Neural cell (in vitro differentiated cells): Measurements from ENCODE around the gene ATF6. TPM values are rescaled to one million over a fixed set of nuclear protein-coding genes. Genes with fewer than 3 reads are reported as not detected.

Experiments used
- H2AFZ ChIP-seq: fragments of 200-600, 300-800 bp; sonication (generic), shearing (Covaris generic); 2 replicates; pipeline ENCODE4 v1.6.0; 2014; ENCODE audit warnings: low read depth, mild to moderate bottlenecking, antibody characterized with exemption, low read length, moderate library complexity
- H3F3A ChIP-seq: fragments of 200-600 bp; shearing (Covaris generic); 2 replicates; pipeline ENCODE4 v1.6.1; 2016; ENCODE audit warnings: mild to moderate bottlenecking, moderate library complexity, mixed read lengths, antibody characterized with exemption, low read length; ENCODE audit not compliant: insufficient read depth, poor library complexity, severe bottlenecking
- H3K27ac ChIP-seq: fragments of 200-600, 300-800 bp; sonication (generic), shearing (Covaris generic); 2 replicates; pipeline ENCODE4 v1.5.1; 2014; ENCODE audit warnings: mild to moderate bottlenecking, low read length, moderate library complexity
- H3K27me3 ChIP-seq: fragments of 300-800, 200-600 bp; sonication (generic), shearing (Covaris generic); 2 replicates; pipeline ENCODE4 v1.6.0; 2014; ENCODE audit warnings: mild to moderate bottlenecking, low read depth, low read length, moderate library complexity; ENCODE audit not compliant: insufficient read depth
- H3K36me3 ChIP-seq: fragments of 300-800, 200-600 bp; sonication (generic), shearing (Covaris generic); 2 replicates; pipeline ENCODE4 v1.5.1; 2014; ENCODE audit warnings: mild to moderate bottlenecking, antibody characterized with exemption, low read length, moderate library complexity; ENCODE audit not compliant: insufficient read depth
- H3K4me2 ChIP-seq: fragments of 300-800, 200-600 bp; sonication (generic), shearing (Covaris generic); 2 replicates; pipeline ENCODE4 v1.6.0; 2014; ENCODE audit warnings: mild to moderate bottlenecking, low read length
- H3K4me3 ChIP-seq: fragments of 300-800, 200-600 bp; sonication (generic), shearing (Covaris generic); 2 replicates; pipeline ENCODE4 v1.5.1; 2014; ENCODE audit warnings: mild to moderate bottlenecking, low read length, moderate library complexity
- H3K79me2 ChIP-seq: fragments of 200-600 bp; shearing (Covaris generic); replicated peaks from 2 replicates; pipeline ENCODE4 v1.6.0; 2014; ENCODE audit warnings: mild to moderate bottlenecking, low read length, moderate library complexity; ENCODE audit not compliant: insufficient read depth
- H3K9ac ChIP-seq: fragments of 300-800, 200-600 bp; sonication (generic), shearing (Covaris generic); 2 replicates; pipeline ENCODE4 v1.6.1; 2016; ENCODE audit warnings: mild to moderate bottlenecking, low read length, mixed read lengths
- H3K9me2 ChIP-seq: fragments of 200-600 bp; shearing (Covaris generic); 2 replicates; pipeline ENCODE4 v1.6.1; 2016; ENCODE audit warnings: mild to moderate bottlenecking, low read length, mixed read lengths; ENCODE audit not compliant: insufficient read depth
- H3K9me3 ChIP-seq: fragments of 200-600, 300-800 bp; sonication (generic), shearing (Covaris generic); 2 replicates; pipeline ENCODE4 v1.6.1; 2016; ENCODE audit warnings: mild to moderate bottlenecking, mixed run types, low read length, moderate library complexity, mixed read lengths
- H4K20me1 ChIP-seq: fragments of 200-600 bp; shearing (Covaris generic); 2 replicates; pipeline ENCODE4 v1.6.1; 2016; ENCODE audit warnings: mild to moderate bottlenecking, mixed run types; ENCODE audit not compliant: insufficient read depth
- EP300 ChIP-seq: fragments of 450-650 bp; conservative IDR thresholded peaks from 2 replicates; pipeline ENCODE4 v1.6.1; 2014; ENCODE audit warnings: antibody characterized with exemption, mild to moderate bottlenecking, moderate library complexity; ENCODE audit not compliant: poor library complexity, severe bottlenecking
- EZH2 ChIP-seq: fragments of 200-600, 300-800 bp; shearing (Covaris generic), sonication (generic); IDR thresholded peaks from 2 replicates; pipeline ENCODE4 v1.6.1; 2014; ENCODE audit warnings: antibody characterized with exemption, low read length, borderline replicate concordance, mild to moderate bottlenecking; ENCODE audit not compliant: insufficient read depth, poor library complexity, severe bottlenecking
- MXI1 ChIP-seq: fragments of 450-650 bp; conservative IDR thresholded peaks from 2 replicates; pipeline ENCODE4 v1.6.1; 2014; ENCODE audit warnings: antibody characterized with exemption, mild to moderate bottlenecking; ENCODE audit not compliant: poor library complexity, severe bottlenecking
- POLR2AphosphoS5 ChIP-seq: IDR thresholded peaks from 2 replicates; pipeline ENCODE4 v1.6.1; 2012
- RAD21 ChIP-seq: fragments of 450-650 bp; conservative IDR thresholded peaks from 2 replicates; pipeline ENCODE4 v1.6.1; 2014; ENCODE audit warnings: antibody characterized with exemption, mild to moderate bottlenecking, moderate library complexity
- SMC3 ChIP-seq: fragments of 450-650 bp; conservative IDR thresholded peaks from 2 replicates; pipeline ENCODE4 v1.6.1; 2014; ENCODE audit warnings: antibody characterized with exemption, mild to moderate bottlenecking, moderate library complexity; ENCODE audit not compliant: poor library complexity
- TAF1 ChIP-seq: IDR thresholded peaks from 2 replicates; pipeline ENCODE4 v1.6.1; 2012; ENCODE audit warnings: low read depth
- polyA plus RNA-seq: library from polyadenylated mRNA; depleted of rRNA; stranded (reverse); fragments of >200 nt; gene quantifications from 2 replicates; pipeline ENCODE4 v1.2.3, GENCODE V29; 2014
- TF ChIP-seq, protein P1 (sequence below): IDR thresholded peaks from 2 replicates; pipeline ENCODE4 v1.6.1; 2012; ENCODE audit warnings: borderline replicate concordance
- TF ChIP-seq, protein P2 (sequence below): fragments of 450-650 bp; IDR thresholded peaks from 2 replicates; pipeline ENCODE4 v1.5.1; 2014; ENCODE audit warnings: antibody characterized with exemption, mild to moderate bottlenecking, moderate library complexity; ENCODE audit not compliant: poor library complexity, severe bottlenecking

The ATF6 gene
- polyA plus RNA-seq, 1 donor from 2014 or later = 16.6 TPM

DNA sequence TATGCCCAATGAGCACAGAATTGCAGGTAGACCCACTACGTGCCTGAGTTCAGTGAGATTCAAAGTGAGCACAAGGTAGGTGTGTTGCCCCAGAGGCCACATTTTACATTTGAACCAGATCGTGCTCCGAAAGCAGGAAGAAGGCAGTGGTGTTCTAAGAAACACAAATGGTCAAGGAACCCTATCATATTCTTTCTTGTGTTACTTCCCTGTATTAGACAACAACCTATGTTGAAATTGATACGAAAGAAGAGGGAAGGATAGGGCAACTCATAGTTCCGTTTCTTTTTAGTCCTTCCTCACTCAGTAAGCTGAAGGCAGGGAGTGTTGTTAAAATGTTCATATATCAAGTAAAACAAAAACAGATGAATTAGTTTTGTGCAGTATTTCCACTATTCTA, 223.7 kb downstream of the ATF6 start:
- Histone ChIP-seq H3K27me3 (no peaks in the 10 kb centered on the region), H2AFZ (no peak overlapping the region), H4K20me1 (no peaks in the 10 kb centered on the region), H3K36me3 (no peaks in the 10 kb centered on the region), H3K4me3 (no peak overlapping the region), H3F3A (no peaks in the 10 kb centered on the region), H3K9me3 (peaks cover 4% of the 10 kb centered on the region), H3K79me2 (no peaks in the 10 kb centered on the region), H3K9me2 (no peaks in the 10 kb centered on the region), H3K9ac (no peak overlapping the region), H3K27ac (no peak overlapping the region), H3K4me2 (no peak overlapping the region)
- TF ChIP-seq, protein P1, sequence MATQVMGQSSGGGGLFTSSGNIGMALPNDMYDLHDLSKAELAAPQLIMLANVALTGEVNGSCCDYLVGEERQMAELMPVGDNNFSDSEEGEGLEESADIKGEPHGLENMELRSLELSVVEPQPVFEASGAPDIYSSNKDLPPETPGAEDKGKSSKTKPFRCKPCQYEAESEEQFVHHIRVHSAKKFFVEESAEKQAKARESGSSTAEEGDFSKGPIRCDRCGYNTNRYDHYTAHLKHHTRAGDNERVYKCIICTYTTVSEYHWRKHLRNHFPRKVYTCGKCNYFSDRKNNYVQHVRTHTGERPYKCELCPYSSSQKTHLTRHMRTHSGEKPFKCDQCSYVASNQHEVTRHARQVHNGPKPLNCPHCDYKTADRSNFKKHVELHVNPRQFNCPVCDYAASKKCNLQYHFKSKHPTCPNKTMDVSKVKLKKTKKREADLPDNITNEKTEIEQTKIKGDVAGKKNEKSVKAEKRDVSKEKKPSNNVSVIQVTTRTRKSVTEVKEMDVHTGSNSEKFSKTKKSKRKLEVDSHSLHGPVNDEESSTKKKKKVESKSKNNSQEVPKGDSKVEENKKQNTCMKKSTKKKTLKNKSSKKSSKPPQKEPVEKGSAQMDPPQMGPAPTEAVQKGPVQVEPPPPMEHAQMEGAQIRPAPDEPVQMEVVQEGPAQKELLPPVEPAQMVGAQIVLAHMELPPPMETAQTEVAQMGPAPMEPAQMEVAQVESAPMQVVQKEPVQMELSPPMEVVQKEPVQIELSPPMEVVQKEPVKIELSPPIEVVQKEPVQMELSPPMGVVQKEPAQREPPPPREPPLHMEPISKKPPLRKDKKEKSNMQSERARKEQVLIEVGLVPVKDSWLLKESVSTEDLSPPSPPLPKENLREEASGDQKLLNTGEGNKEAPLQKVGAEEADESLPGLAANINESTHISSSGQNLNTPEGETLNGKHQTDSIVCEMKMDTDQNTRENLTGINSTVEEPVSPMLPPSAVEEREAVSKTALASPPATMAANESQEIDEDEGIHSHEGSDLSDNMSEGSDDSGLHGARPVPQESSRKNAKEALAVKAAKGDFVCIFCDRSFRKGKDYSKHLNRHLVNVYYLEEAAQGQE = no peak
- TF ChIP-seq EZH2 (no peak), MXI1 (no peak), SMC3 (no peak), EP300 (no peak), POLR2AphosphoS5 (no peak), TAF1 (no peak), RAD21 (no peak)
- TF ChIP-seq, protein P2, sequence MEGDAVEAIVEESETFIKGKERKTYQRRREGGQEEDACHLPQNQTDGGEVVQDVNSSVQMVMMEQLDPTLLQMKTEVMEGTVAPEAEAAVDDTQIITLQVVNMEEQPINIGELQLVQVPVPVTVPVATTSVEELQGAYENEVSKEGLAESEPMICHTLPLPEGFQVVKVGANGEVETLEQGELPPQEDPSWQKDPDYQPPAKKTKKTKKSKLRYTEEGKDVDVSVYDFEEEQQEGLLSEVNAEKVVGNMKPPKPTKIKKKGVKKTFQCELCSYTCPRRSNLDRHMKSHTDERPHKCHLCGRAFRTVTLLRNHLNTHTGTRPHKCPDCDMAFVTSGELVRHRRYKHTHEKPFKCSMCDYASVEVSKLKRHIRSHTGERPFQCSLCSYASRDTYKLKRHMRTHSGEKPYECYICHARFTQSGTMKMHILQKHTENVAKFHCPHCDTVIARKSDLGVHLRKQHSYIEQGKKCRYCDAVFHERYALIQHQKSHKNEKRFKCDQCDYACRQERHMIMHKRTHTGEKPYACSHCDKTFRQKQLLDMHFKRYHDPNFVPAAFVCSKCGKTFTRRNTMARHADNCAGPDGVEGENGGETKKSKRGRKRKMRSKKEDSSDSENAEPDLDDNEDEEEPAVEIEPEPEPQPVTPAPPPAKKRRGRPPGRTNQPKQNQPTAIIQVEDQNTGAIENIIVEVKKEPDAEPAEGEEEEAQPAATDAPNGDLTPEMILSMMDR = no peak

DNA sequence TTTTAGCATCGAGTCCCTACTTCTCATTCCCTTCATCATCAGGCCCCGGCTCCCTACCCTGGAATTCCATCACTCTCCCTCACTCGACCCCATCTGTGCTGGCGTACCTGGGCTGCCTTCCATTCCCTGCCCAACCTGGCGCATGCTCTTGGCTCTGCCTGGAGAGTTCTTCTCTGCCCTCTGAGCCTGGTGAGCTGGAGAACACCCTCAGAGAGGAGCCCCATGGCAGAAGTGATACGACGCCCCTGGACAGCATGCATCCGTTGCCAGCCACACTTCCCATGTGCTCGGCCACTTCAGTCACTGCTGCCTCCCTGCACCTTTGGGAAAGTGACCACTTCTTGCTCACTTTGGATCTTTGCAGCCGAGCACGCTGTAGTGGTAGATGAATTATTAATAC, 227.5 kb downstream of the ATF6 start:
- Histone ChIP-seq H3K4me2 (no peak overlapping the region), H3F3A (no peaks in the 10 kb centered on the region), H3K27ac (no peak overlapping the region), H3K9me3 (no peaks in the 10 kb centered on the region), H3K79me2 (no peaks in the 10 kb centered on the region), H4K20me1 (no peaks in the 10 kb centered on the region), H2AFZ (no peak overlapping the region), H3K27me3 (no peaks in the 10 kb centered on the region), H3K9me2 (no peaks in the 10 kb centered on the region), H3K9ac (no peak overlapping the region), H3K4me3 (no peak overlapping the region), H3K36me3 (no peaks in the 10 kb centered on the region)
- TF ChIP-seq EP300 = no peak
- TF ChIP-seq TAF1 = no peak
- TF ChIP-seq EZH2 = no peak
- TF ChIP-seq MXI1 = no peak
- TF ChIP-seq, protein P1 = no peak
- TF ChIP-seq SMC3 = no peak
- TF ChIP-seq RAD21 = no peak
- TF ChIP-seq, protein P2 = no peak
- no peak for TF ChIP-seq POLR2AphosphoS5
